ENCODE results near the gene HNRNPUL1. TPM values are rescaled to one million over a fixed set of nuclear protein-coding genes. Genes with fewer than 3 reads are reported as not detected.
"Not testable (repeated sequence)": the region's sequence is repeated elsewhere in the genome, so short reads cannot be mapped to it uniquely, and the experiment has no call there.

The HNRNPUL1 gene
- total RNA-seq, 2 experiments from 2014 or later = 255 to 259 TPM

- Mint-ChIP-seq H3K36me3 (peaks cover 35% of the 10 kb centered on the region), H3K9me3 (no peaks in the 10 kb centered on the region), H3K27me3 (no peaks in the 10 kb centered on the region), H3K27ac (peak overlapping the region; percentile 27), H3K4me3 (peak overlapping the region; percentile 2), H3K4me1 (peaks cover 46% of the 10 kb centered on the region)
- DNase-seq = no peak
Measured at GRCh38 chr19:41330481-41330880, 66.3 kb downstream of the HNRNPUL1 start.

DNA sequence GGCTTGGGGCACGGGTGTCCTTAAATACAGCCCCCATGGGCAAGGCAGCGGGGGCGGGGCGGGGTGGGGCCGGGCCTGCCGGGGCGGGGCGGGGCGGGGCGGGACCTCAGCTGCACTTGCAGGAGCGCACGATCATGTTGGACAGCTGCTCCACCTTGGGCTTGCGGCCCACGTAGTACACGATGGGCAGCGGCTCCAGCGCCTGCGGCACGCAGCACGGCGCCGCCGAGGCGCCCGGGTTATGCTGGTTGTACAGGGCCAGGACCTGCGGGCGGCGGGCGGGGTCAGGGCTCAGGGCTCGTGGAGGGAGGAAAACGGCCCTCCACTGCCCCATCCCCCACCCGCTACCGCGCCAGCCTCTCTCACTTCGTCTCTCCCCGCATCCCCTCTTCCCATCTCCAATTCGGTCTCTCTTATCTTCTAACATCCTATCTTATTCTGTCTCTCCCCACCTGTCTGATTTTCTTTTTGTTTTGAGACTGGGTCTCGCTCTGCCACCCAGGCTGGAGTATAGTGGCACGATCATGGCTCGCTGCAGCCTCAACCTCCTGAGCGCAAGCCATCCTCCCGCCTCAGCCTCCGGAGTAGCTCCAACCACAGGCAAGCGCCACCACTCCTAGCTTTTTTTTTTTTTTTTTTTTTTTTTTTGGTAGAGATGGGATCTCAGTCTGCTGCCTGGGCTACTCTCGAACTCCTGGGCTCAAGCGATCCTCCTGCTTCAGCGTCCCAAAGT, 66.9 kb downstream of the HNRNPUL1 start:
- Mint-ChIP-seq H3K9me3 (no peaks in the 10 kb centered on the region), H3K4me3 (no peak overlapping the region), H3K4me1 (peaks cover 46% of the 10 kb centered on the region), H3K36me3 (peaks cover 35% of the 10 kb centered on the region), H3K27me3 (no peaks in the 10 kb centered on the region), H3K27ac (no peak overlapping the region)
- no peak for DNase-seq

DNA sequence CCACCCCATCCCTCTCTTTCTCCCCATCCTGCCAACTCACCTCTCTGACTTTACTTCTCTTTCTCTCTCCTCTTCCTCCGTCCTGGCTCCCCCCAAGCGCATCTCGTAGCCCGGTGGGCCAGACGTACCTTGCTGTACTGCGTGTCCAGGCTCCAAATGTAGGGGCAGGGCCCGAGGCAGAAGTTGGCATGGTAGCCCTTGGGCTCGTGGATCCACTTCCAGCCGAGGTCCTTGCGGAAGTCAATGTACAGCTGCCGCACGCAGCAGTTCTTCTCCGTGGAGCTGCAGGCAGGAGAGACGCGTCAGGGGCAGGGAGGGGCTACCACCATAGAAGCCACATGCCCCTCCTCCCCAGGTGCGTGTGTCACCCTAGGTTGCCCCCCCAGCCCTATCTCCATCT, 67.8 kb downstream of the HNRNPUL1 start:
- Mint-ChIP-seq H3K4me1 (peaks cover 37% of the 10 kb centered on the region), H3K36me3 (peaks cover 28% of the 10 kb centered on the region), H3K27ac (peak overlapping the region; percentile 57), H3K9me3 (no peaks in the 10 kb centered on the region), H3K27me3 (no peaks in the 10 kb centered on the region), H3K4me3 (no peak overlapping the region)
- no peak for DNase-seq

- no peaks in the 10 kb centered on the region for H3K27me3 Mint-ChIP-seq
- H3K4me1 Mint-ChIP-seq = peaks cover 36% of the 10 kb centered on the region
- H3K9me3 Mint-ChIP-seq = no peaks in the 10 kb centered on the region
- H3K4me3 Mint-ChIP-seq = no peak overlapping the region
- no peak for DNase-seq
- H3K27ac Mint-ChIP-seq = no peak overlapping the region
- peaks cover 27% of the 10 kb centered on the region for H3K36me3 Mint-ChIP-seq
Measured at GRCh38 chr19:41332468-41332867, 68.3 kb downstream of the HNRNPUL1 start.

DNA sequence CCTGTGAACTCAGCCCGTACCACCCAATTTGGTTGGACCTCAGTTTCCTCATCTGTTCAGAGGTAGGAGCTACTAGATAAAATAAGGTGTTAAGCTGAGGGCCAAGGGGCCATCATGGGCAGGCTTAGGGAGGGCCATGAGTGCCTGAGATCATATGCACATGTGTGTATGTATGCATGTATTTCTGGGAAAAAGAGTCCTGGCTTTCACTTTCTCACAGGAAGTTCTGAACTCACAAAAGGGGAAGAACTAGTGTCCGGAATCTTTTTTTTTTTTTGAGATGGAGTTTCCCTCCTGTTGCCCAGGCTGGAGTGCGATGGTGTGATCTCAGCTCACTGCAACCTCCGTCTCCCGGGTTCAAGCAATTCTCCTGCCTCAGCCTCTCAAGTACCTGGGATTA, 70.6 kb downstream of the HNRNPUL1 start:
- H3K27ac Mint-ChIP-seq = peak overlapping the region; percentile 63
- peaks cover 21% of the 10 kb centered on the region for H3K36me3 Mint-ChIP-seq
- DNase-seq = no peak
- H3K9me3 Mint-ChIP-seq = no peaks in the 10 kb centered on the region
- no peaks in the 10 kb centered on the region for H3K27me3 Mint-ChIP-seq
- H3K4me1 Mint-ChIP-seq = peaks cover 24% of the 10 kb centered on the region
- H3K4me3 Mint-ChIP-seq = no peak overlapping the region

- Mint-ChIP-seq H3K27ac (peak overlapping the region; percentile 38), H3K27me3 (no peaks in the 10 kb centered on the region), H3K36me3 (peaks cover 21% of the 10 kb centered on the region), H3K4me1 (peaks cover 23% of the 10 kb centered on the region), H3K9me3 (no peaks in the 10 kb centered on the region), H3K4me3 (no peak overlapping the region)
- no peak for DNase-seq
Measured at GRCh38 chr19:41335467-41335866, 71.3 kb downstream of the HNRNPUL1 start.

DNA sequence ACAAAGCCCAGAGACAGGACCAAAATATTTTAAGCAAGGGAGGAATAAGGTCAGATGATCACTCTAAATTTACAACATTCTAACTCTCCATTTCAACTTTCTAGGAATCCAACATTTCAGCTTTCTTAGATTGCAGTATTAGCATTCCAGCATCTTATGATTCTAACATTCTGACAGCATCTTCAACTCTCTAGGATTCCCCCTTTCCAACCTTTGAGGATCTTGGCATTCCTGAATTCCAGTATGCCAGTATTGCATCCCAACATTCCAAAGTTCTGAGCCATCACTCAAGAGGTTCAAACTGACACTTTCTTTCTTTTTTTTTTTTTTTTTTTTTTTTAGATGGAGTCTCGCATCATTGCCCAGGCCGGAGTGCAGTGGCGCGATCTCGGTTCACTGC, 75.8 kb downstream of the HNRNPUL1 start:
- no peak for DNase-seq
- no peaks in the 10 kb centered on the region for H3K27me3 Mint-ChIP-seq
- H3K9me3 Mint-ChIP-seq = no peaks in the 10 kb centered on the region
- H3K4me3 Mint-ChIP-seq = no peak overlapping the region
- peaks cover 35% of the 10 kb centered on the region for H3K4me1 Mint-ChIP-seq
- H3K27ac Mint-ChIP-seq = no peak overlapping the region
- peaks cover 35% of the 10 kb centered on the region for H3K36me3 Mint-ChIP-seq

GRCh38 chr19:41341669-41342490, 77.7 kb downstream of the HNRNPUL1 start:
- no peak for DNase-seq
- Mint-ChIP-seq H3K27ac (peak overlapping the region; percentile 31), H3K9me3 (no peaks in the 10 kb centered on the region), H3K4me1 (peaks cover 33% of the 10 kb centered on the region), H3K27me3 (no peaks in the 10 kb centered on the region), H3K4me3 (no peak overlapping the region), H3K36me3 (peaks cover 34% of the 10 kb centered on the region)

GRCh38 chr19:41344162-41344561, 80.0 kb downstream of the HNRNPUL1 start:
- H3K27ac Mint-ChIP-seq = no peak overlapping the region

GRCh38 chr19:41346916-41347315, 82.7 kb downstream of the HNRNPUL1 start:
- not testable (repeated sequence) for DNase-seq, H3K9me3 Mint-ChIP-seq, H3K4me3 Mint-ChIP-seq, H3K27me3 Mint-ChIP-seq, H3K27ac Mint-ChIP-seq
- peaks cover 50% of the 10 kb centered on the region for H3K36me3 Mint-ChIP-seq
- H3K4me1 Mint-ChIP-seq = peaks cover 46% of the 10 kb centered on the region

More at GRCh38 chr19:41344162-41344561, 80.0 kb downstream of the HNRNPUL1 start:
- no peak overlapping the region for H3K4me3 Mint-ChIP-seq
- no peak for DNase-seq
- H3K27me3 Mint-ChIP-seq = no peaks in the 10 kb centered on the region
- H3K4me1 Mint-ChIP-seq = peaks cover 37% of the 10 kb centered on the region
- H3K36me3 Mint-ChIP-seq = peaks cover 40% of the 10 kb centered on the region
- peaks cover 6% of the 10 kb centered on the region for H3K9me3 Mint-ChIP-seq

DNA sequence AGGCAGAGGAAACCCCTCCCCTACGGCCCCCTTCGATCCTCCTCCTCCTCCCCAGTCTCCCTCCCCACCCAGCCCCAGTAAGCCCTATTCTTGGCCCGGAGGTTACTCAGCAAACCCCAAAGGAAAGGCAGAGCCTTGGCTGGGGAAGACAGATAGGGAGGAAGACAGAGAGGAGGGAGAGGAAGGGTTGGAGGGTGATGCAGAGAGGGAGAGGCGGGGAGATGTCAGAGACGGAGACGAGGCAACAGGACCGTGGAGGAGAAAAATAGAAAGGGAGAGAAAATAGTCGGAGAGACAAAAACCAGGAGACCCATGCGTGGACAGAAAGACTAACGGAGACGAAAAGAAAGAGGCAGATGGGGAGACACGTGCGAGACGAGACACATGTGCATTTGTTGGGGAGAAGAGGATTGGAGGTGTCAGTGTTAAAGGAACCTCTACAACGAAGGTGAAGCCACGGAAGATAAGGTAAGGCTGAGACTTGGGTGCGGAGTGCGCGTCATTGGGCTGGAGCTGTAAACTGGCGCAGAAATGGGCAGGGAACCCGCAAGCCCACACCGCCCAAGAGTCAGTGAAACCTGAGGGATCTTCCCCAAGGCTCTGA, 86.7 kb downstream of the HNRNPUL1 start:
- H3K27ac Mint-ChIP-seq = peak overlapping the region; percentile 99
- H3K9me3 Mint-ChIP-seq = peaks cover 6% of the 10 kb centered on the region
- H3K4me1 Mint-ChIP-seq = peaks cover 37% of the 10 kb centered on the region
- H3K36me3 Mint-ChIP-seq = peaks cover 40% of the 10 kb centered on the region
- DNase-seq = no peak
- peak overlapping the region; percentile 91 for H3K4me3 Mint-ChIP-seq
- no peaks in the 10 kb centered on the region for H3K27me3 Mint-ChIP-seq

- H3K36me3 Mint-ChIP-seq = peaks cover 38% of the 10 kb centered on the region
- H3K27ac Mint-ChIP-seq = peak overlapping the region; percentile 99
- peaks cover 6% of the 10 kb centered on the region for H3K9me3 Mint-ChIP-seq
- peak overlapping the region; percentile 91 for H3K4me3 Mint-ChIP-seq
- H3K27me3 Mint-ChIP-seq = no peaks in the 10 kb centered on the region
- peaks cover 42% of the 10 kb centered on the region for H3K4me1 Mint-ChIP-seq
- DNase-seq = peak; percentile 87
Measured at GRCh38 chr19:41351339-41352245, 87.4 kb downstream of the HNRNPUL1 start.

GRCh38 chr19:41352279-41352608, 88.1 kb downstream of the HNRNPUL1 start:
- Mint-ChIP-seq H3K27me3 (no peaks in the 10 kb centered on the region), H3K4me3 (peak overlapping the region; percentile 91), H3K4me1 (peaks cover 48% of the 10 kb centered on the region), H3K9me3 (peaks cover 6% of the 10 kb centered on the region), H3K36me3 (peaks cover 41% of the 10 kb centered on the region), H3K27ac (peak overlapping the region; percentile 99)
- no peak for DNase-seq

DNA sequence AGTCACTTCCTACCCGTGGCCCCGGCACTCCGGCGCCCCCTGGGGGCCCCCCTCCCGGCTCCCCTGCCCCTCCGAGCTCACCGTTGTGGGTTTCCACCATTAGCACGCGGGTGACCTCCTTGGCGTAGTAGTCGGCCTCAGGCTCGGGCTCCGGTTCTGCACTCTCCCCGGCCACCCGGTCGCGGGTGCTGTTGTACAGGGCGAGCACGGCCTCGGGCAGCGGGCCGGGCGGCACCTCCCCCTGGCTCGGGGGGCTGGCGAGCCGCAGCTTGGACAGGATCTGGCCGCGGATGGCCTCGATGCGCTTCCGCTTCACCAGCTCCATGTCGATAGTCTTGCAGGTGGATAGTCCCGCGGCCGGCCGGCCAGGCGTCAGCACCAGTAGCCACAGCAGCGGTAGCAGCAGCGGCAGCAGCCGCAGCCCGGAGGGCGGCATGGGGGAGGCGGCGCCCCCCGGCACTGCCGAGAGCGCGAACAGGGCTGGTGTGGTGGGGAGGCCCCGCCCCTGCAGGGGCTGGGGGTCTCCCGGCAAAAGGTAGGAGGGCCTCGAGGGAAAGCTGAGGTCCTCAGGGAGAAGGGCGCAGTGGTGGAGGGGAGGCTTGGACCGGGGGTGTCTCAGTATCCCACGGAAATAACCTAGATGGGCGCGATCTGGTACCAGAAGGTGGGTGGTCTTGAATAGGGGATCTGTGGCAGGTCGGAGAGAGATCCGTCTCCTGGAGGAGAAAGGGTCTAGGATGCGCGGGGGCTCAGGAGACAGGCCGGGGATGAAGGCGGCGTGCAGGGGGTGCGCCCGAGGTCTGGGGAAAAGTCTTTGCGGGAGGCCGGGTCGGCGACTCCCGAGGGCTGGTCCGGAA, 88.7 kb downstream of the HNRNPUL1 start:
- Mint-ChIP-seq H3K27me3 (no peaks in the 10 kb centered on the region), H3K36me3 (peaks cover 40% of the 10 kb centered on the region), H3K4me1 (peaks cover 53% of the 10 kb centered on the region), H3K27ac (peak overlapping the region; percentile 99), H3K9me3 (peaks cover 6% of the 10 kb centered on the region), H3K4me3 (peak overlapping the region; percentile 91)
- peak; percentile 85 for DNase-seq
